Stimulated activated CD4-positive, alpha-beta T cell treated with anti-CD3 and anti-CD28 coated beads, Interleukin-4, amount 100 ng/mL, for 48 hours (primary cell): ENCODE measurements around the gene MARCHF10.

Experiments used
- DNase-seq, 2 donors: peaks; one replicate each; pipeline ENCODE4 v3.0.0-alpha.2; 2020; ENCODE audit warnings: low read depth in 2 of 2

Gene MARCHF10

GRCh38 chr17:62658136-62658920, 149.8 kb downstream of the MARCHF10 start:
- no peak for DNase-seq

- DNase-seq: no peak
Measured at GRCh38 chr17:62657690-62658089, 150.4 kb downstream of the MARCHF10 start.

GRCh38 chr17:62657145-62657665, 150.9 kb downstream of the MARCHF10 start:
- no peak for DNase-seq

GRCh38 chr17:62656446-62656845, 151.7 kb downstream of the MARCHF10 start:
- no peak for DNase-seq

GRCh38 chr17:62655656-62656055, 152.5 kb downstream of the MARCHF10 start:
- DNase-seq: no peak

- DNase-seq: no peak
Measured at GRCh38 chr17:62653826-62654761, 154.0 kb downstream of the MARCHF10 start.

- peak; percentile 87 to 94 for DNase-seq
Measured at GRCh38 chr17:62653002-62653825, 154.9 kb downstream of the MARCHF10 start.

- DNase-seq: peak in 1 of 2 donors; percentile 15
Measured at GRCh38 chr17:62652251-62653001, 155.7 kb downstream of the MARCHF10 start.
